ENCODE measurements around the gene KLB. TPM values are rescaled to one million over a fixed set of nuclear protein-coding genes. Genes with fewer than 3 reads are reported as not detected.

The KLB gene
- total RNA-seq, 4 donors from 2014 or later: 9.1 to 50.3 (median 33.5) TPM

GRCh38 chr4:39452153-39452859 lies 45.6 kb downstream of the KLB start:
- TF ChIP-seq CTCF (IDR thresholded peaks at IDR 0.05; ENCODE audit: low read depth): no peak

- no peak for TF ChIP-seq CTCF (IDR thresholded peaks at IDR 0.05; ENCODE audit: low read depth)
These were observed 46.3 kb downstream of the KLB start for GRCh38 chr4:39452860-39453587.

GRCh38 chr4:39453738-39454137 lies 47.0 kb downstream of the KLB start:
- TF ChIP-seq CTCF (IDR thresholded peaks at IDR 0.05; ENCODE audit: low read depth): no peak

- no peak for TF ChIP-seq CTCF (IDR thresholded peaks at IDR 0.05; ENCODE audit: low read depth)
These were observed 48.8 kb downstream of the KLB start for GRCh38 chr4:39455486-39455885.

- TF ChIP-seq CTCF (IDR thresholded peaks at IDR 0.05; ENCODE audit: low read depth): no peak
These were observed 50.4 kb downstream of the KLB start for GRCh38 chr4:39456946-39457763.

GRCh38 chr4:39458505-39459300 lies 52.0 kb downstream of the KLB start, which contains the start of the genes LIAS and RPL9:
Gene LIAS, plus strand, starts transcription at chr4:39459056. Its CDS starts 62 bp downstream, at chr4:39459118.
Gene RPL9, minus strand, starts transcription at chr4:39458922. Its CDS starts 483 bp downstream, at chr4:39458439.
- TF ChIP-seq CTCF (IDR thresholded peaks at IDR 0.05; ENCODE audit: low read depth): no peak
